Panc1 (cell line): ENCODE measurements around the gene FBLIM1. TPM values are rescaled to one million over a fixed set of nuclear protein-coding genes. Genes with fewer than 3 reads are reported as not detected.
"Not testable (repeated sequence)": the region's sequence is repeated elsewhere in the genome, so short reads cannot be mapped to it uniquely, and the experiment has no call there.

Source experiments
- ATAC-seq: fragments of 200-7000 bp; cut with Tn5 transposase; 2 replicates; pipeline ENCODE4 v1.9.1; 2020; ENCODE audit warnings: mild to moderate bottlenecking, moderate library complexity
- BruUV-seq: library from RNA; stranded (reverse); fragments of 400-500 nt; replicated peaks from 2 replicates; lab custom pipeline; 2021; lab: Mats Ljungman, UMichigan
- CTCF ChIA-PET: fragments of 300-600 bp; sonication (Branson Sonifier 250); formaldehyde crosslinking; loops from one replicate; lab custom pipeline; 2022; ENCODE audit warnings: antibody characterized with exemption; lab: Charles Lee
- POLR2A ChIA-PET: fragments of 300-600 bp; sonication (Branson Sonifier 250); formaldehyde crosslinking; loops from one replicate; lab custom pipeline; 2022; ENCODE audit warnings: antibody characterized with exemption; lab: Charles Lee
- DNase-seq: peaks from one replicate; pipeline ENCODE4 v3.0.0-alpha.2; 2010; ENCODE audit warnings: low read depth, low spot score
- H3K27ac ChIP-seq: 2 replicates; pipeline ENCODE4 v1.5.1; 2011; ENCODE audit warnings: mild to moderate bottlenecking, low read length, inconsistent platforms
- H3K27me3 ChIP-seq: fragments of 200-500 bp; sonication (Bioruptor generic); 2 replicates; pipeline ENCODE4 v1.6.0; 2014; ENCODE audit warnings: low read length, inconsistent platforms; ENCODE audit not compliant: control insufficient read depth, insufficient read depth
- H3K36me3 ChIP-seq: fragments of 200-500 bp; sonication (Bioruptor generic); 2 replicates; pipeline ENCODE4 v1.5.1; 2014; ENCODE audit warnings: inconsistent platforms, mild to moderate bottlenecking, low read length, moderate library complexity; ENCODE audit not compliant: control insufficient read depth, insufficient read depth
- H3K4me1 ChIP-seq: 2 replicates; pipeline ENCODE4 v1.5.1; 2011; ENCODE audit warnings: inconsistent platforms, mild to moderate bottlenecking, low read length, moderate library complexity; ENCODE audit not compliant: control insufficient read depth, insufficient read depth
- H3K4me3 ChIP-seq, 2 experiments: 2 replicates each; pipeline ENCODE4 v1.5.1; 2011 to 2012; ENCODE audit warnings: low read depth in 2 of 2, low read length in 2 of 2, mild to moderate bottlenecking in 2 of 2, inconsistent platforms in 1 of 2, moderate library complexity in 1 of 2
- H3K9me3 ChIP-seq: fragments of 200-500 bp; sonication (Bioruptor generic); 2 replicates; pipeline ENCODE4 v1.5.1; 2014; ENCODE audit warnings: low read depth, mild to moderate bottlenecking, inconsistent platforms, low read length, moderate library complexity; ENCODE audit not compliant: control insufficient read depth, insufficient read depth
- POLR2AphosphoS5 ChIP-seq: IDR thresholded peaks from 2 replicates; pipeline ENCODE4 v1.6.1; 2012; ENCODE audit warnings: mild to moderate bottlenecking, low read depth, low read length, moderate library complexity
- SIN3A ChIP-seq: IDR thresholded peaks from 2 replicates; pipeline ENCODE4 v1.6.1; 2012; ENCODE audit warnings: low read depth, mild to moderate bottlenecking, low read length, moderate library complexity, borderline replicate concordance; ENCODE audit not compliant: insufficient read depth
- TCF7L2 ChIP-seq: IDR thresholded peaks from 2 replicates; pipeline ENCODE4 v1.6.1; 2011; ENCODE audit warnings: mild to moderate bottlenecking, low read depth, low read length, inconsistent platforms
- in situ Hi-C: cut with HindIII; loops from 2 replicates; pipeline ENCODE4 v1.10.0; 2016; ENCODE audit warnings: low sequenced_read_pairs, low pct_unique_long_range_greater_than_20kb
- intact Hi-C: fragments of 100-400 bp; cut with micrococcal nuclease; formaldehyde crosslinking; loops from one replicate; pipeline ENCODE4 v1.10.0; 2022; ENCODE audit not compliant: unreplicated experiment
- total RNA-seq: library from RNA; stranded (reverse); gene quantifications from one replicate; pipeline ENCODE4 v1.2.1, GENCODE V29; 2021; ENCODE audit not compliant: unreplicated experiment
- TF ChIP-seq, protein P1 (sequence below): fragments of 450-650 bp; IDR thresholded peaks from 2 replicates; pipeline ENCODE4 v1.5.1; 2017; ENCODE audit warnings: mild to moderate bottlenecking
- TF ChIP-seq, protein P2 (sequence below), 2 experiments: IDR thresholded peaks; 2 replicates each; pipeline ENCODE4 v1.6.1; 2011 to 2012; ENCODE audit warnings: low read depth in 2 of 2, control low read depth in 1 of 2, low read length in 1 of 2, mild to moderate bottlenecking in 1 of 2, moderate library complexity in 1 of 2; ENCODE audit not compliant: insufficient read depth in 1 of 2

FBLIM1 gene
- total RNA-seq, 1 experiment from 2014 or later: 4.3 TPM

GRCh38 chr1:15807121-15807520 is 48.5 kb downstream of the FBLIM1 start:
- in situ Hi-C loops (no loop called here), intact Hi-C loops (loop anchor here (10.0 kb wide), 1 partner anchor 108 kb away; no protein-coding TSS in a partner anchor)
- CTCF ChIA-PET: no interaction called here
- no peaks in the 10 kb centered on the region for H3K9me3 ChIP-seq
- H3K27ac ChIP-seq: no peak overlapping the region
- ATAC-seq (no peak), DNase-seq (no peak)
- TF ChIP-seq TCF7L2: no peak
- TF ChIP-seq SIN3A: no peak
- TF ChIP-seq POLR2AphosphoS5: no peak
- TF ChIP-seq, protein P1, sequence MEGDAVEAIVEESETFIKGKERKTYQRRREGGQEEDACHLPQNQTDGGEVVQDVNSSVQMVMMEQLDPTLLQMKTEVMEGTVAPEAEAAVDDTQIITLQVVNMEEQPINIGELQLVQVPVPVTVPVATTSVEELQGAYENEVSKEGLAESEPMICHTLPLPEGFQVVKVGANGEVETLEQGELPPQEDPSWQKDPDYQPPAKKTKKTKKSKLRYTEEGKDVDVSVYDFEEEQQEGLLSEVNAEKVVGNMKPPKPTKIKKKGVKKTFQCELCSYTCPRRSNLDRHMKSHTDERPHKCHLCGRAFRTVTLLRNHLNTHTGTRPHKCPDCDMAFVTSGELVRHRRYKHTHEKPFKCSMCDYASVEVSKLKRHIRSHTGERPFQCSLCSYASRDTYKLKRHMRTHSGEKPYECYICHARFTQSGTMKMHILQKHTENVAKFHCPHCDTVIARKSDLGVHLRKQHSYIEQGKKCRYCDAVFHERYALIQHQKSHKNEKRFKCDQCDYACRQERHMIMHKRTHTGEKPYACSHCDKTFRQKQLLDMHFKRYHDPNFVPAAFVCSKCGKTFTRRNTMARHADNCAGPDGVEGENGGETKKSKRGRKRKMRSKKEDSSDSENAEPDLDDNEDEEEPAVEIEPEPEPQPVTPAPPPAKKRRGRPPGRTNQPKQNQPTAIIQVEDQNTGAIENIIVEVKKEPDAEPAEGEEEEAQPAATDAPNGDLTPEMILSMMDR: no peak
- TF ChIP-seq, protein P2, sequence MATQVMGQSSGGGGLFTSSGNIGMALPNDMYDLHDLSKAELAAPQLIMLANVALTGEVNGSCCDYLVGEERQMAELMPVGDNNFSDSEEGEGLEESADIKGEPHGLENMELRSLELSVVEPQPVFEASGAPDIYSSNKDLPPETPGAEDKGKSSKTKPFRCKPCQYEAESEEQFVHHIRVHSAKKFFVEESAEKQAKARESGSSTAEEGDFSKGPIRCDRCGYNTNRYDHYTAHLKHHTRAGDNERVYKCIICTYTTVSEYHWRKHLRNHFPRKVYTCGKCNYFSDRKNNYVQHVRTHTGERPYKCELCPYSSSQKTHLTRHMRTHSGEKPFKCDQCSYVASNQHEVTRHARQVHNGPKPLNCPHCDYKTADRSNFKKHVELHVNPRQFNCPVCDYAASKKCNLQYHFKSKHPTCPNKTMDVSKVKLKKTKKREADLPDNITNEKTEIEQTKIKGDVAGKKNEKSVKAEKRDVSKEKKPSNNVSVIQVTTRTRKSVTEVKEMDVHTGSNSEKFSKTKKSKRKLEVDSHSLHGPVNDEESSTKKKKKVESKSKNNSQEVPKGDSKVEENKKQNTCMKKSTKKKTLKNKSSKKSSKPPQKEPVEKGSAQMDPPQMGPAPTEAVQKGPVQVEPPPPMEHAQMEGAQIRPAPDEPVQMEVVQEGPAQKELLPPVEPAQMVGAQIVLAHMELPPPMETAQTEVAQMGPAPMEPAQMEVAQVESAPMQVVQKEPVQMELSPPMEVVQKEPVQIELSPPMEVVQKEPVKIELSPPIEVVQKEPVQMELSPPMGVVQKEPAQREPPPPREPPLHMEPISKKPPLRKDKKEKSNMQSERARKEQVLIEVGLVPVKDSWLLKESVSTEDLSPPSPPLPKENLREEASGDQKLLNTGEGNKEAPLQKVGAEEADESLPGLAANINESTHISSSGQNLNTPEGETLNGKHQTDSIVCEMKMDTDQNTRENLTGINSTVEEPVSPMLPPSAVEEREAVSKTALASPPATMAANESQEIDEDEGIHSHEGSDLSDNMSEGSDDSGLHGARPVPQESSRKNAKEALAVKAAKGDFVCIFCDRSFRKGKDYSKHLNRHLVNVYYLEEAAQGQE (IDR thresholded peaks at IDR 0.05; ENCODE audit: insufficient read depth in 1 of 2, low read depth in 2 of 2, low read length in 1 of 2): no peak
- POLR2A ChIA-PET: no interaction called here
- H3K4me1 ChIP-seq: peaks cover 25% of the 10 kb centered on the region
- no peaks in the 10 kb centered on the region for H3K36me3 ChIP-seq
- no peak overlapping the region for H3K4me3 ChIP-seq
- BruUV-seq: no TSS peak
- no peaks in the 10 kb centered on the region for H3K27me3 ChIP-seq

DNA sequence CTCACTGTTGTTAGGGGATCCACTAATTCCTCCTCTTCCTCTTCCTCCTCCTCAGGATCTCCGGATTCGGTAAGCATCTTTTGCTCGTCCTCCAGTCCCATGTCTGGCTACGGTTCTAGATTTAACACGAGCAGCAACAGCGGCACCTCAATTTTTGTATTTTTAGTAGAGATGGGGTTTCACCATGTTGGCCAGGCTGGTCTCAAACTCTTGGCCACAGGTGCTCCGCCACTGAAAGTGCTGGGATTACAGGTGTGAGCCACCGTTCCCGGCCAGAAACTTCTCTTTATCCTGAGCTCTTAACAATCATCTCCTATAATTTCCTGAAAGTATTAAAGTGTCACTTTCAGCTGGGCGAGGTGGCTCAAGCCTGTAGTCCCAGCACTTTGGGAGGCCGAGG is 49.0 kb downstream of the FBLIM1 start, which contains the start of gene UQCRHL:
Gene UQCRHL (minus strand): TSS at position 101 of the 400 bp plus-strand sequence. CDS start 0 bp downstream, at position 101.
- ATAC-seq, POLR2A ChIA-PET, BruUV-seq, H3K9me3 ChIP-seq, H3K4me3 ChIP-seq, DNase-seq, H3K36me3 ChIP-seq, in situ Hi-C loops, CTCF ChIA-PET, H3K27me3 ChIP-seq: not testable (repeated sequence)
- intact Hi-C loops: loop anchor here (10.0 kb wide), 1 partner anchor 107 kb away; no protein-coding TSS in a partner anchor
- Histone ChIP-seq H3K27ac (peak within 1 kb of the TSS; percentile 15; the same call in 1 of the 2 replicates), H3K4me1 (peaks cover 21% of the 10 kb centered on the region)

- DNase-seq (no peak), ATAC-seq (peak; percentile 64)
- H3K4me1 ChIP-seq: peaks cover 12% of the 10 kb centered on the region
- TF ChIP-seq TCF7L2 (no peak), SIN3A (no peak)
- TF ChIP-seq, protein P1: no peak
- no TSS peak for BruUV-seq
- peak overlapping the region; percentile 15; the same call in 1 of the 2 replicates for H3K27ac ChIP-seq
- no peaks in the 10 kb centered on the region for H3K9me3 ChIP-seq
- POLR2A ChIA-PET: no interaction called here
- no peaks in the 10 kb centered on the region for H3K27me3 ChIP-seq
- no peaks in the 10 kb centered on the region for H3K36me3 ChIP-seq
- CTCF ChIA-PET: interaction anchor here (0.6 kb wide), 1 partner anchor 7 kb away, joined by 3 read pairs; no protein-coding TSS in a partner anchor
- in situ Hi-C loops (no loop called here), intact Hi-C loops (loop anchor here (10.0 kb wide), 1 partner anchor 106 kb away; no protein-coding TSS in a partner anchor)
- no peak overlapping the region for H3K4me3 ChIP-seq
Observed at GRCh38 chr1:15808955-15809354, 50.4 kb downstream of the FBLIM1 start.
